ENCODE data around the gene IFITM10.

GRCh38 chr11:1752907-1753228, 2.5 kb upstream of the IFITM10 start:
- TF ChIP-seq YY1 (IDR thresholded peaks at IDR 0.05; ENCODE audit: insufficient read depth, insufficient read length) (no peak), SUZ12 (IDR thresholded peaks at IDR 0.05; ENCODE audit: extremely low read depth, insufficient read depth, insufficient read length) (no peak)
